Esophagus squamous epithelium (tissue), 5 donors: Measurements from ENCODE around the gene NHERF2. TPM values are rescaled to one million over a fixed set of nuclear protein-coding genes. Genes with fewer than 3 reads are reported as not detected.

Experiments
- DNase-seq: peaks from one replicate; lab custom pipeline; 2025; lab: John Stamatoyannopoulos, UW
- H3K27ac ChIP-seq, 4 donors: fragments of 200-600 bp; sonication (generic); one replicate each; pipeline ENCODE4 v1.5.1; 2016 to 2019; ENCODE audit warnings: mild to moderate bottlenecking in 1 of 4
- H3K27me3 ChIP-seq, 4 donors: fragments of 200-600 bp; sonication (generic); 1 replicate in 3 of 4; 2 replicates in 1 of 4; pipeline versions ENCODE4 v1.5.1 to v1.6.0; 2017 to 2021; ENCODE audit warnings: antibody characterized with exemption in 1 of 4
- H3K36me3 ChIP-seq, 3 donors: fragments of 200-600 bp; sonication (generic); one replicate each; pipeline ENCODE4 v1.5.1; 2016 to 2019
- H3K4me1 ChIP-seq, 3 donors: fragments of 200-600 bp; sonication (generic); one replicate each; pipeline ENCODE4 v1.5.1; 2017 to 2019
- H3K4me3 ChIP-seq, 4 donors: fragments of 200-600 bp; sonication (generic); 1 replicate in 3 of 4; 2 replicates in 1 of 4; pipeline ENCODE4 v1.5.1; 2016 to 2019; ENCODE audit warnings: mild to moderate bottlenecking in 2 of 4, moderate library complexity in 1 of 4
- H3K9me3 ChIP-seq, 3 donors: fragments of 200-600 bp; sonication (generic); one replicate each; pipeline ENCODE4 v1.5.1; 2016 to 2019
- POLR2A ChIP-seq, 4 donors: fragments of 450-650 bp; IDR thresholded peaks; one replicate each; pipeline ENCODE4 v1.6.1; 2017; ENCODE audit warnings: antibody characterized with exemption in 4 of 4, mild to moderate bottlenecking in 4 of 4, moderate library complexity in 3 of 4
- WGBS, 2 donors: methylation state at CpG; one replicate each; pipeline ENCODE4 v1.1.5; 2018; 5-methylcytosine and 5-hydroxymethylcytosine counted together
- intact Hi-C: fragments of 100-400 bp; cut with DNase I; formaldehyde crosslinking; loops from one replicate; pipeline ENCODE4 v1.15.0; 2022
- total RNA-seq, 4 donors: library from RNA; depleted of rRNA; stranded (reverse); fragments of >200 nt; gene quantifications; one replicate each; pipeline ENCODE4 v1.1.0, GENCODE V29; 2016
- TF ChIP-seq, protein P1 (sequence below), 6 experiments: fragments of 450-650 bp in 4 of 6; fragments of 200-600 bp in 2 of 6; sonication (generic) in 2 of 6; IDR thresholded peaks; one replicate each; pipeline ENCODE4 v1.5.1; 2016 to 2019; ENCODE audit warnings: antibody characterized with exemption in 6 of 6, mild to moderate bottlenecking in 4 of 6, moderate library complexity in 4 of 6
- donor health status: DM: yes; HTN: yes; CAD: no.

The NHERF2 gene
- total RNA-seq, 4 donors from 2014 or later = 11.6 to 31.7 (median 16.5) TPM

DNA sequence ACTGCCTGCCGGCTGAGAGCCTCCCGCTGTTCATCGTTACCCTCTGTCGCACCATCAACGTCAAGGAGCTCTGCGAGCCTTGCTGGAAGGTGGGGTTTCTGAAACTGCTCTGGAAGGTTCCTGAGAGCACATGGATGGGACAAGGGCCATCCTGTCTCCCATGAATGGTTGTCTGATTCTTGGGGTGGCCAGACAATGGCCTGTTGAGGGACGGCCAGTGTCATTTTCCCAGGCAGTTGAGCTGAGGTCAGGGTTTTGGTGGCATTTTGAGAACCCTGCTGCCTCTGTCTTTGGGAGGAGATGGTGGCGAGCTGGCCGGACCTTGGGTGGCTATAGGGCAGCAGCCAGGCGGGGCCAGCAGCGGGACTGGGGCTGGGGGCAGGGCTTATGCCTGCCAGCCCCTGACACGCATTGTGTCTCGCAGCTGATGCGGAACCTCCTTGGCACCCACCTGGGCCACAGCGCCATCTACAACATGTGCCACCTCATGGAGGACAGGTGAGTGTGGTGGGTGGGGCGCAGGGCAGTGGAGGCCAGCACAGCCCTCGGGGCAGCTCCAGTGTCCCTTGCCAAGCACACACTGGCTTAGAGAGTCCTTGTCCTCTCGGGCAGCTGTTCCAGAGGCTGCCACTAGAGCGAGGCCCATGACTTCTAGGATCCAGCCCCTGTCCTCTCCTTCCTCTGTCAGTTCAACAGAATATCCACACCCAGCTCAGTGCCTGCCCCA is 30.1 kb downstream of the NHERF2 start:
- no peaks in the 10 kb centered on the region for H3K9me3 ChIP-seq
- H3K36me3 ChIP-seq = peaks cover 26 to 94% (median 43%) of the 10 kb centered on the region in 3 donors
- no peaks in the 10 kb centered on the region for H3K27me3 ChIP-seq
- intact Hi-C loops = no loop called here
- WGBS, 2 donors = 90 to 96% methylated on average over 2 to 9 of the region's 19 CpGs
- H3K4me3 ChIP-seq = no peak overlapping the region
- TF ChIP-seq POLR2A (IDR thresholded peaks at IDR 0.05) = no peak
- TF ChIP-seq, protein P1, sequence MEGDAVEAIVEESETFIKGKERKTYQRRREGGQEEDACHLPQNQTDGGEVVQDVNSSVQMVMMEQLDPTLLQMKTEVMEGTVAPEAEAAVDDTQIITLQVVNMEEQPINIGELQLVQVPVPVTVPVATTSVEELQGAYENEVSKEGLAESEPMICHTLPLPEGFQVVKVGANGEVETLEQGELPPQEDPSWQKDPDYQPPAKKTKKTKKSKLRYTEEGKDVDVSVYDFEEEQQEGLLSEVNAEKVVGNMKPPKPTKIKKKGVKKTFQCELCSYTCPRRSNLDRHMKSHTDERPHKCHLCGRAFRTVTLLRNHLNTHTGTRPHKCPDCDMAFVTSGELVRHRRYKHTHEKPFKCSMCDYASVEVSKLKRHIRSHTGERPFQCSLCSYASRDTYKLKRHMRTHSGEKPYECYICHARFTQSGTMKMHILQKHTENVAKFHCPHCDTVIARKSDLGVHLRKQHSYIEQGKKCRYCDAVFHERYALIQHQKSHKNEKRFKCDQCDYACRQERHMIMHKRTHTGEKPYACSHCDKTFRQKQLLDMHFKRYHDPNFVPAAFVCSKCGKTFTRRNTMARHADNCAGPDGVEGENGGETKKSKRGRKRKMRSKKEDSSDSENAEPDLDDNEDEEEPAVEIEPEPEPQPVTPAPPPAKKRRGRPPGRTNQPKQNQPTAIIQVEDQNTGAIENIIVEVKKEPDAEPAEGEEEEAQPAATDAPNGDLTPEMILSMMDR (IDR thresholded peaks at IDR 0.05) = peak in 3 of 6 experiments; percentile 5 to 25 (median 23)
- peak overlapping the region in 1 of 4 donors; percentile 9 for H3K27ac ChIP-seq
- DNase-seq = no peak
- no peaks in the 10 kb centered on the region for H3K4me1 ChIP-seq

- Histone ChIP-seq H3K4me3 (no peak overlapping the region), H3K4me1 (no peaks in the 10 kb centered on the region), H3K9me3 (no peaks in the 10 kb centered on the region), H3K36me3 (peaks cover 31 to 94% (median 44%) of the 10 kb centered on the region in 3 donors), H3K27ac (peak overlapping the region in 1 of 4 donors; percentile 9), H3K27me3 (no peaks in the 10 kb centered on the region)
- DNase-seq = no peak
- 92 to 94% methylated on average over 4 to 7 of the region's 10 CpGs for WGBS, 2 donors
- intact Hi-C loops = no loop called here
- TF ChIP-seq, protein P1 (IDR thresholded peaks at IDR 0.05) = no peak
- no peak for TF ChIP-seq POLR2A (IDR thresholded peaks at IDR 0.05)
Observed at GRCh38 chr16:2057438-2057837, 30.7 kb downstream of the NHERF2 start.

- intact Hi-C loops = no loop called here
- Histone ChIP-seq H3K9me3 (no peaks in the 10 kb centered on the region), H3K4me1 (no peaks in the 10 kb centered on the region), H3K4me3 (no peak overlapping the region), H3K27ac (no peak overlapping the region), H3K27me3 (no peaks in the 10 kb centered on the region), H3K36me3 (peaks cover 32 to 94% (median 44%) of the 10 kb centered on the region in 3 donors)
- WGBS, 2 donors = 73 to 87% methylated on average over 3 of the region's 13 CpGs
- no peak for DNase-seq
- TF ChIP-seq POLR2A (IDR thresholded peaks at IDR 0.05) = no peak
- TF ChIP-seq, protein P1 (IDR thresholded peaks at IDR 0.05) = no peak
Observed at GRCh38 chr16:2058420-2058819, 31.7 kb downstream of the NHERF2 start.

- Histone ChIP-seq H3K4me1 (no peaks in the 10 kb centered on the region), H3K27ac (no peak overlapping the region), H3K9me3 (no peaks in the 10 kb centered on the region), H3K36me3 (peaks cover 32 to 94% (median 39%) of the 10 kb centered on the region in 3 donors), H3K27me3 (no peaks in the 10 kb centered on the region), H3K4me3 (no peak overlapping the region)
- no peak for DNase-seq
- TF ChIP-seq POLR2A (IDR thresholded peaks at IDR 0.05) = no peak
- TF ChIP-seq, protein P1 (IDR thresholded peaks at IDR 0.05) = no peak
- 95 to 99% methylated on average over 7 to 10 of the region's 10 CpGs for WGBS, 2 donors
- intact Hi-C loops = no loop called here
Observed at GRCh38 chr16:2058872-2059271, 32.2 kb downstream of the NHERF2 start.

DNA sequence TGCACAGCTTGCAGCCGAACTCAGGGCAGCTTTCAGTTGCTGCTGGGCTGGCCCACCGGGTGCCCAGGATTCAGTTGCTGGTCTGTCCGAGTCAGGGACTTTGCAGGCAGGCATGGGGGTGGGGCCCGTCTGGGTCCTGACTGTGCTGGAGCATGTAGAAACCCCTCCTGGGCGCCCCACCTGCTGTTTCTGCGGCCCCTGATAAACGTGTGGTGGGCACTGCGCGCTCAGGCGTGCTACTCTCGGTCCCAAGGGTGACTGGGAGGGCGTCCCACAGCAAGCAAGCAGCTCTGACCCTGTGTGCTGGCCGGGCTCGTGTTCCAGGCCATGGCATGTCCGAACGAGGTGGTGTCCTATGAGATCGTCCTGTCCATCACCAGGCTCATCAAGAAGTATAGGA is 33.6 kb downstream of the NHERF2 start:
- TF ChIP-seq, protein P1 (IDR thresholded peaks at IDR 0.05) = no peak
- TF ChIP-seq POLR2A (IDR thresholded peaks at IDR 0.05) = no peak
- Histone ChIP-seq H3K36me3 (peaks cover 35 to 94% (median 36%) of the 10 kb centered on the region in 3 donors), H3K4me3 (no peak overlapping the region), H3K27me3 (no peaks in the 10 kb centered on the region), H3K4me1 (no peaks in the 10 kb centered on the region), H3K27ac (no peak overlapping the region), H3K9me3 (no peaks in the 10 kb centered on the region)
- WGBS, 2 donors = no CpG with 5 or more reads among the region's 17 CpGs
- intact Hi-C loops = no loop called here
- no peak for DNase-seq
